UCSD-AML1 (cell line): ENCODE results near the gene GALM.
"Not testable (repeated sequence)": the region's sequence is repeated elsewhere in the genome, so short reads cannot be mapped to it uniquely, and the experiment has no call there.

Source experiments
- DNase-seq: peaks from one replicate; lab custom pipeline; 2025; ENCODE audit not compliant: unreplicated experiment; lab: John Stamatoyannopoulos, UW

The GALM gene

GRCh38 chr2:38676681-38677080 is 10.8 kb downstream of the GALM start:
- DNase-seq: no peak

- DNase-seq: not testable (repeated sequence)
Observed at GRCh38 chr2:38680868-38681267, 15.0 kb downstream of the GALM start.

GRCh38 chr2:38682008-38682575 is 16.2 kb downstream of the GALM start:
- DNase-seq: no peak

- DNase-seq: not testable (repeated sequence)
Observed at GRCh38 chr2:38682620-38683019, 16.7 kb downstream of the GALM start.

GRCh38 chr2:38683766-38684165 is 17.9 kb downstream of the GALM start:
- no peak for DNase-seq

GRCh38 chr2:38685116-38685735 is 19.3 kb downstream of the GALM start:
- no peak for DNase-seq

GRCh38 chr2:38690499-38691420 is 24.8 kb downstream of the GALM start:
- no peak for DNase-seq

GRCh38 chr2:38691994-38692393 is 26.1 kb downstream of the GALM start:
- no peak for DNase-seq

GRCh38 chr2:38692636-38693318 is 26.9 kb downstream of the GALM start:
- DNase-seq: no peak

- no peak for DNase-seq
Observed at GRCh38 chr2:38697116-38697840, 31.4 kb downstream of the GALM start.

GRCh38 chr2:38698467-38699003 is 32.6 kb downstream of the GALM start:
- no peak for DNase-seq

- no peak for DNase-seq
Observed at GRCh38 chr2:38700113-38700785, 34.3 kb downstream of the GALM start.

- DNase-seq: no peak
Observed at GRCh38 chr2:38700881-38701458, 35.1 kb downstream of the GALM start.

GRCh38 chr2:38701542-38701941 is 35.6 kb downstream of the GALM start:
- no peak for DNase-seq

- no peak for DNase-seq
Observed at GRCh38 chr2:38702413-38702812, 36.5 kb downstream of the GALM start.

- not testable (repeated sequence) for DNase-seq
Observed at GRCh38 chr2:38703336-38703735, 37.4 kb downstream of the GALM start.

- DNase-seq: no peak
Observed at GRCh38 chr2:38704664-38705063, 38.8 kb downstream of the GALM start.

GRCh38 chr2:38706846-38707345 is 41.0 kb downstream of the GALM start:
- DNase-seq: no peak

- DNase-seq: not testable (repeated sequence)
Observed at GRCh38 chr2:38708491-38708890, 42.6 kb downstream of the GALM start.
